ENCODE results near the gene TNIK.

TNIK gene

DNA sequence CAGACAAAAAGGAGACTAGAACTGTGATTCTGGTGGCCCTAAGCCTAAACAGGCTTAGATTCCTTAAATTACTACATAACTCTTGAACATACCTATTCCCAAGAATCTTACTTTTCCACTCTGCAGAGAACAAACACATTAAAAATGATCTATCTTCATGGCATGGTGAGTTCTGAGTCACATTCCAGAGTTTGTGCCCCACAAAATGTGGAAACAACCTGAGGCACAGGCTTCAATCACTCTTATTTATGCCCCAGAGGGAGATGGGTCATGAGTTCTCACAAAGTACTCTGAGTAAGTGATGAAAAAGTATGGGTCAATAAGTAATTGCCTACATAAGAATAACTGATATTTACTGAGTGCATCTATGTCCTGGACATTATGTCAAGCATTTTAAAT lies 296.1 kb downstream of the TNIK start:
- DNase-seq (ENCODE audit: low read depth in 2 of 2): no peak

DNA sequence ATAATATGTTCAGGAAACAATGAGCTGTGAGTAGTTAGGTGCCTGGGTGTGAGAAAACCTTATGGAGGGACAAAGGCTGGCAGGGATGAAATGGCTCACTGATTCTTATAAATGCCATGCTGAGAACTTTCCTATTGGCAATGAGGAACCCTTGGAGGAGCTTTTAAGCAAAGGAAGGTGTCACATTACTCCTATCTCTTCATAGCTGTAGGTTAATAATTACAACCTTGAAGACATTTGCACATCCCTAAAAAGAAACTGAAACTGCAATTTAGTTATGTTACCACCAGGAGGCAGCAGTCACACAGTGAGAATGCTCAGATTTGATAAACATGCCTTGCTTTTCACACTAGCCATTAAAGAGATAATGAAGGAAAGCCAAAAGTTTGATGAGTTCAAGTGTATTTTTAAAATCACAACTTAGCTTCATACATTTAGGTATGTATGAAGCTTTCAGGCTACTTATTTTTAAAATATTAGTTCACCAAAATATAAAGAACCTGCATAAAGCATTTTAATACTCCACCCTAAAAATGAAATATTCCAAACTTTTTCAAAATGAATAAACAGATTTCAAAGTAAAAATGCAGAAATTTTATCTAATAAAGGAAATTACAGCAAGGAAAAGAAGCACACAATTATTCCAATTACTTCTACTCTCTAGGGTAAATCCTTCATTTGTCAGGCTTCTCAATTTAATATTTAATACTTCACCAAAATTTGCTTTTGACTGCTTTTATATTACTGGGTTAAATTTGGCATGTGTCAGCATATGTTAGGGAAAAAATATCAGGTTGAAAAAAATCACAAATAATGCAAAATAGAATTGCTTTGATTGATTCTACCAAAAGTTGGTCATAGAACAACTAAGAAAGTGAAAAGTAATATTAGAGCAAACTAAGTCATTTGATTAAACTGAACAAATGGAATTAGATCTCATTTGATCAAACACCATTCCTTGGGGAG lies 296.8 kb downstream of the TNIK start:
- peak in 1 of 2 donors; percentile 13 for DNase-seq (ENCODE audit: low read depth in 2 of 2)

DNA sequence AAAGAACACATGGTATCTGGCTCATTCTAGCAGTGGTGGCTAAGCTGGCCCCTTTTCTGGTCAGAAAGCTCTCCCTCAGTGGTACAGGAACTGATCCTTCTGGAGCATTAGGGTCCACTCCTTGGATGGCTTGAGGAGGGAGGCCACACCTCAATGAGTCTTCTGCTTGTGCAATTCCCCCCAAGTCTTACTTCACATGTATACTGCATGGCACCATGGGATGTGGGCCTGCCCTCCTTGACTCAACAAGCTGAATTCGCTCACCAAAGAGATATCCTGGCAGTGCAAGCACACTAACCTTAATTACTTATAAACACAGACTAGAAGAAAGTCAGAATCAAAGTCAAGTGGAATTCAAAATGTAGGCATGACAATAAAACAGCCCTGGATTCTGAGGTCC lies 299.9 kb downstream of the TNIK start:
- no peak for DNase-seq (ENCODE audit: low read depth in 2 of 2)

DNA sequence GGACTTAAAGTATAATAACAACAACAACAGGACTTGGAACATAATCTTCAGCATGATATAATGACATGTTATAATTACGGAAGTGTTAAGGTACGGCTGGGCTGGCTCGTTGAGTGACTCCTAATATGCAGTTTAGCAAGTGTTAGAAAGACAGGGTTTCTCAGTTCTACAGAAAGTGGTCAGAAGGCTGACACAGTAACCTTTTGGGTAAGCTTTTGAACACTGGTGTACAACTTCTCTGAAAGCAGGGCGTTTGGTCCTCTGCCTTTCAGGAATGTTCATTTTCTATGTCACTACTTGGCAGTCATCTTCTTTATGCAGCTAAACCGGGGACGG lies 300.4 kb downstream of the TNIK start:
- DNase-seq (ENCODE audit: low read depth in 2 of 2): no peak

DNA sequence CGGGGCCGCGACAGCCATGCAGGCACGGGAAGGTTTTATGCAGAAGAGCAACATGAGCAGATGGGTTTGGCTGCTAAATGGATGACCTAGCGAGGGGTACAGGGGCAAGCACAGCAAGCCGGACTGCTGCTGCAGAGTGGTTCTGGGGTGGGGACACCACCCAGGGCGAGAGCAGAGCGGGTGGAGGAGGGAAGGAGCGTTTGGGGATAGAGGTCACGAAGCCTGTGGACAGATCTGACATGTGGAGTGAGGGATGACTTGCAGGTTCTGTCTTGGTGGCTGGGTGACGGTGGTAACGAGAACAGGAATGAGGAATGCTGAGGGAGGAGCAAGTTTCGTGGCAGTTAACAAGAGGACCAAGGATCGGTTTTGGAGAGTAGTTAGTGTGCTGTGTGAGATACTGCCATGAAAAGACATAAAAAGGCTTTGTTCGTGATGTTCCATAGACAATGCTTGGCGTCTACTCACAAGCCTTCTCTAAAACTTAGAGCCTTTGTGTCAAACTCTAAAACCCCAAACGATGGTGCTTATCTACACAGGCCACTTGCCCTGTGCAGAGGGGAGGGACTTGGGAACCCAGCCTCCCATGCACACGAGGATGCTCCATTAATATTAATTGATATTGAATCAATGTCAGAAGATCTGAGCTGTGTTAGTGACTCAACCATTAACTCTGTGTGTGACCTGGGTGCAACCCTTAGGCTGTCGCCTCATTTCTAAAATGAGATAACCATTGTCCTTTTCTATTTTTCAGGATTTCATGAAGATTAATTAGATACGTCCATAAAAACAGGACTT lies 301.0 kb downstream of the TNIK start:
- DNase-seq (ENCODE audit: low read depth in 2 of 2): no peak

DNA sequence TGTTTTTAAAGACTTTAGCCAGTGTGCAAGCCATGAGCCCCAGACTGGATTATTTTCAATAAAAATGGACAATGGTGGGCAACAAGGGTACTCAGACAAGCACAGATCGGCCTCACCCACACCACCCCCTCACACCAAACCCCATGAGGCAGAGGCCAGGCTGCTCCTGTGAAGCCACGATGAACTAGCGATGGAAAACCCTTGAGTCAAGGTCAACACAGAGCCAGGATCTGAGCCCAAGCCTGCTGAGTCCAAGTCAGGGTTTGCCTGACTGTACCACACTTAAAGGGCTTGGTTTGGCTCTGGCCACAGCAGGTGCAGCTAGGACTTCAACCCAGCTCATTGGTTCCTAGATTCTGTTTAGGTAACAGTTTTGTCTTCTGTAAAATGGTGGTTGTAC lies 302.2 kb downstream of the TNIK start:
- no peak for DNase-seq (ENCODE audit: low read depth in 2 of 2)

DNA sequence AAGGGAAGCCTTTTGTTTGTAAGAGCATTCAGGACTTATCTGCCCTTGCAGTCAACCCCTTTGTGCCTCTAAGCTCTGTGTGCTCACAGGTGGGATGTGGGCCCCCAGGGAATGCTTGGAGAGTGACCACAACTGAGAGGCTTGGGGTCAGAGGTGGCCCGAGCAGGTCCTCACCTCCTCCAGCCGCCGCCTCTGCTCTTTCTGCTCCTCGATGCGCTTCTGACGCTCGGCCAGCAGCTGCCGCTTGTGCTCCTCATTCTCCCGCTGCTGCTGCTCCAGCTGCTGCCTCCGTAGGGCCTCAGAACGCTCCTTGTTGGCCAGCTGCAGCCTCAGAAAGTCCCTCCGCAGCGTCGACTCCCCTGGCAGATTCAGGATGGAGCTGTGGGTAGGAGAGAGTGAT lies 302.9 kb downstream of the TNIK start:
- no peak for DNase-seq (ENCODE audit: low read depth in 2 of 2)

DNA sequence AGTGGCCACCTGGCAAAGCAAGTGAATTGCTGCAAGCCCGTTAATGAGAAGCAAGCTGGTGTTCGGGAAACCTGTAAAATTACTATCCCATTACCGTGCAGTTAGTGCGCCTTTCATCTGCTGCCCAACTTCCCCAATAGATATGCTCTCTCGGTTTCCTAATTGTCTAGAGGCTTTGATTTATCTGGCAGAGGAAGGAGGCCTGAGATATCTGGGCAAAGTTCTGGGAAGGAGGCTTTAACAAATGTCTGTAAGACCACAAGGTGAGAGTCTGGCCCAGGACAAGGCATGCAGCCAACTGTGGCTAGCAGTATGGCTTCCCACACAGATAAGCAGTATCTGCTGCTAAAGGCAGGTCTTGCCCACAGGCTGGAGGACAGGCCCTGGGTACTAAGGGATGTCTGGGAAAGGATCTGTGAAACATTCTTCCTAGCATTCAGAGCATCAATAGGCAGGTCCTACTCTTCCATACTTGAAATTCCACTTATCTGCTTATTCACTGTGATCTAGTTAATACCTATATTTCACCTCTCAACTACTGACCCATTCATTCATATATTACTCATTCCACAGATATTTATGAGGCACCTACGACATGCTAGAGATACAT lies 303.7 kb downstream of the TNIK start:
- no peak for DNase-seq (ENCODE audit: low read depth in 2 of 2)

DNA sequence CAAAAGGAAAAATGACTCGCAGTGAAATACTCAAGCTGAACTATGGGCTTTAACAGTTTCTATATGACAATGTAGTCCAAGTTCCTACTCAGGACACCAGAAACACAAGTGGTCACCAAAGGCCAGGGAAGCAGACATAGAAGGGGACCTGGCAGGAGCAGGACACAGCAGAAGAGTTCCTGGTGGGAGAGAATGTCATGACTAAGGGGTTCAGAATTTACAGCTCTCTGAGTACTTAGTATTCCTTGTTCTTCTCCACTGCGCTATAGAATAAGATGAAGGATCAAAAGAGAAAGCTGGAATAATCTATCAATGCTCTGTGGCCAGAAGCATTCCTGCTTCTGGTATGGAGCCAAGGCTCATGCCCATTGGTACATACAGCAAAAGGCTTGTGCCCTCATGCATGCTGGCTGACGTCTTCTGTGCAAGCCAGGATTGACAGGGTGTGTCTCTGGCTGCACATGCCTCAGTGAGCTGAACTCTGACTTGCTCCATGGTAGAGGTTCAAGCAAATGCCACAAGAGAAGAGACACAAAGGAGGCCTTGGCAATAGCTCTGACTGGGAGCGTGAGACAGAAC lies 305.0 kb downstream of the TNIK start:
- DNase-seq (ENCODE audit: low read depth in 2 of 2): no peak

DNA sequence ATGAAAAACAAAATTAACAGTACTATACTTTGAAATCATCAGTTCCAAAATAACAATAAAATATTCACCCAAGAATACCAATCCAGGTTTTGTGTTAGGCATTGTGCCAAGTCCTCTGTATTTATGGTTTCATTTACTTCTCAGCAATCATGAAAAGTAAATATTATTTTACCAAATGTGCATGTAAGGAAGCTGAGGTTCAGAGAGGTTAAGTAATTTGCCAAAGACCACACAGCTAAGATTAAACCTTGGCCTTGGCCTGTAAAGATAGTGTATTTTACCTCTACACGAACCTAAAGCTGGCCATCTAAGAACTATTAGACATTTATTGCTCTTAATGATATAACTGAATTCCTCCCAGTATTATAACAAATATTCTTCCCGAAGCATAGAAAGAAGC lies 309.3 kb downstream of the TNIK start:
- no peak for DNase-seq (ENCODE audit: low read depth in 2 of 2)

DNA sequence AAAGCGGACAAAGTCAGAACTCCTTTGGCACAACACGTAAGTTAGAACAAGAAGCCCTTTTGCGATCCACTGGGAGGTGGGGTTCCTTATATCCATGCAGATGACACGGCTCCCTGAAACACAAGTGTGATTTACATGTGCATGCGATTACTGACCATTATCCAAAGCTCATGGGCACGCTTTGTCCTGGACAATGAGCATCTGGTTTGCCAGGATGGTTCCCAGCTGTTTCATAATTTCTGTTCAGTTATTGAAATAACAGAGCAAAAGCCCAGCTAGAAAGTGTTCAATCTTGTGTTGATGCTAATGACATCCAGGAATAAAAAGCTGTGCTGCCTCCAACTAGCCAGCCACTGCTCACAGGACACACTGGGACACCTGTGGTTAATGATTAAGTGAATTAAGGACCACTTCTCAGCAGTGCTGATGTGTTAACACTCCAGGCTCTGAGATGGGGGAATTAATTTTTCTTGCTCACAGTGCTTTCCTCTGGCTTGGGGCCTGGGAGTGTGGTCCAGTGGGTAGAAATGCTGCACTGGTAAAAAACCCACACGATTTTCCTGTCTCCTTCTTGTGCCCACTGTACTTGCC lies 310.6 kb downstream of the TNIK start:
- no peak for DNase-seq (ENCODE audit: low read depth in 2 of 2)

DNA sequence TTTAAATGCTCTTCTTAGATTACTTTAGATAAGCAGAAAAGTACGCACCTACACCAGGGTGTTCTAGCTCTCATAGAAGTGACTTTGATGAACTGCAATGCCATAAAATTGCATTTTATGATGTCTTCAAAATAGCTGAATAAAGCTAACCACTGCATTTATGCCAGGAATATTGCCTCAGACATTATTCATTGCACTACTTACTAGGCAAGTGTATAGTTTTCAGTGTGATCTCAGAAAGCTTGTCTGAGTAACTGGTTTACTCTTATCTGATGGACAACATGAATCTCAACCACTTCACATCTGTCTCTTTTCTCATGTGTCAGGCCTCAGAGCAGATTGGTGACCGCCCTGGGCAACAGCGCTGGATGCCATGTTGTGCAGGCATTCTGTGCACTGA lies 314.4 kb downstream of the TNIK start:
- no peak for DNase-seq (ENCODE audit: low read depth in 2 of 2)

DNA sequence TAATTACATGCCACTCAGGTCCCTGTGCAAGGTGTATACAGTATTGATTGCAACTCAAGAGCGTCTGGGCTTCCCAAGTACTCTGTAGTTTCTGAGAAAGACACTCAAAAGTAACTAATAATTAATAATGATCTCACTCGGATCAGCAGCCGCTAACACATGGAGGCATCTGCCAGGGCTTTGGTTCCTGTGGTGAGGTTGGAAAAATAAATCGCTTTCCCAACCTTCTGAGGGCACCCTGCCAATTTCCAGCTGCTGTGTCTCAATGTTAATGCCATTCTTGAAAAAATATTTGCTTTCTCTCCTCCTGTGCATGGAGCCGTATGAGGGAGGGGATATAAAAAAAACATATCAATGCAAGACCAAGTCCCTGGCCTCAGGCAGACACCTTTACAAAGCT lies 317.2 kb downstream of the TNIK start:
- DNase-seq (ENCODE audit: low read depth in 2 of 2): no peak

DNA sequence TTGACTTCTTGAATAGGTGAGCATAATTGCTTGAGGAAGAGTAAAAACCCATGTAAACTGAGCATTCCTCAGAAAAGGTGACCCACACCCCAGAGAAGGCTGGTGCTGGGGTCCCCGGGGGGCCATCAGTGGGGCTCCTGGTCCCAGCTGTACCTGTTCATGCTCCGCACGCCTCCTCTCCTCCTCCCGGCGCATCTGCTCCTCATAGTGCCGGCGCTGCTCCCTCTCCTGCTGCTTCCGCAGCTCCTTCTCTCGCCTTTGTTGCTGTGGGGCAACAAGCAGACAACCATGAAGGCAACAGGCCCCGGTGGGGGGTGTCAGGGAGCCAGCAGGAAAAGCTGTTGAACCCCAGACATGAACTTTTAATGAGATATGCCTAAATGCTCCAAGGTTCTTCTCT lies 320.0 kb downstream of the TNIK start:
- no peak for DNase-seq (ENCODE audit: low read depth in 2 of 2)

DNA sequence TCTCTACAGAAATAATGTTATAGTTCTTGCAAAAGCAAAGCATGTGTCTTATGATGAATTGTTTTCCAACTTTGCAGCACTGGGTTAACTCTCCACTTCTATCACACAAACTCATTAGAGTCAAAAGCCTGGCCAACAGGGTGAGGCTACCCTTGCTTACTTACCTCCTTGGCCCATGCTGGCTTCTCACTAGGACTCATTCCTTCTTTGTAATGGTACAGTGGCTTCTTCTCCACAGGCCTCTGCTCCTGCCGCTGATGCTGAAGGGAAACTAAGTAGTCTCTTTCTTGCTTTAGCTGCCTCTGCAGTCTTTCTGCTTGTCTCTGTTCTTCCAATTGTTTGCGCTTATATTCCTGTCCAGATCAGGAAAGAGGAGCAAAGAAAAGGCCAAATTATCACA lies 322.2 kb downstream of the TNIK start:
- no peak for DNase-seq (ENCODE audit: low read depth in 2 of 2)

DNA sequence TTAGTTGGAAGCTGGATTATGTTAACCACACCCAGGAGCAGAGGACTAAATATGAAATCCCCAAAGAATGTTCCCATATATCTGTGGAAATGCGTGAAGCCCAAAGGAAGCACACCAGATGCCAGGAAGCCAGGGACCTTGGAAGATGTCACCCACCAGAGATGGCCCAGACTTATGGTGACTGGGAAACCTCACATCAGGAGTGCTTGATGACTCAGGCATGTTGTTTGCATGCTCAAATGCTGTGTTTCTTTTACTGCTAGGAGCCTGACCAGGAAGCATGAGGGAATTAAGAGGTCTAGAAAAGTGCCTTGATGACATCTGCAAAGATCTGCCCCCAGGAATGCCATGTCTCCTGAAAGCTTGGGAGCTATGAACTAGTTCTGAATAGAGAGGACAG lies 324.7 kb downstream of the TNIK start:
- no peak for DNase-seq (ENCODE audit: low read depth in 2 of 2)

DNA sequence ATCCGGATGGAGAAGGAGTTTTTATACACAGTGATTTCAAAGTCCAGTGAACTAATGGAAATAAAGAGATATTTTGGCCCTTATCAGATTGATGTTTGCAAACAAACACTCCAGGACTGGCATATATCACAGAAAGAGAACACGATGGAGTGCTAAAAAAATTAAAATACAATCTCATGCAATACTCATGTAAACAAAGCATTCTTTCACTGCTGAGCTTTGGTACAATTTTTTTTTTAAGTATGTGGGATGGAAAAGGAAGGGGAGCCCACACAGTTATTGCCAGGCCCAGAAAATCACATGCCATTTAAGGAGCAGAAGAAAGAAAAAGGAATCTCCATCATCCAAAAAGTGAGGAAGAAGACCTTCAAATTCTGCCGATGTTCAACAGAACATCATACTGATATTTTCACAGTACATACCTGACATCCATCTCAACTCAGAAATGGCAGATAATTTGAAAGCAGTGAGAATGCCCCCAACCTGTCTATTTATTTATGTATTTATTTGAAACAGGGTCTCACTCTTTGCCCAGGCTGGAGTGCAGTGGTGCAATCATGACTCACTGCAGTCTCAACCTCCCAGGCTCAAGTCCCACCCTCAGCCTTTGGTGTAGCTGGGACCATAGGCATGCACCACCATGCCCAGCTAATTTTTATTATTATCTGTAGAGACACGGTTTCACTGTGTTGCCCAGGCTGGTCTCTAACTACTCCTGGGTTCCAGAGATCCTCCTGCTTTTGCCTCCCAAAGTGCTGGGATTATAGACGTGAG lies 326.2 kb downstream of the TNIK start:
- no peak for DNase-seq (ENCODE audit: low read depth in 2 of 2)

DNA sequence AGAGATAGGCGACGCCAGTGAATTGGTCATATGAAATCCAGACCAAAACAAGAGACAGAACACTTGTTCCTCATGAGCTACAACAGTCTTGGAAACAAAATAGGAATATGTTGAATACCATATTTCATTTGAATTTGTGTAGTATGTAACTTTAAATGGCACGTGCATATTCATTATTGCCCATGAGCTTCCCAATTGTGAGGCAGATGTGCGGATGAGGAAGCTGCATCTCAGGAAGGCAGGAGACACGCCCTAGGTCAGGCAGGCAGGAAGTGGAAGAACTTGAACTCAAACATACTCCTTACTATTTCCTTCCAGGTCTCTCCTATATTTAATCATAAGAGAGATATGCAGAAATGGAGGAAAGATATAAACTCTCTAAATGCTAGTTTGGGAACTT lies 326.9 kb downstream of the TNIK start:
- DNase-seq (ENCODE audit: low read depth in 2 of 2): no peak

DNA sequence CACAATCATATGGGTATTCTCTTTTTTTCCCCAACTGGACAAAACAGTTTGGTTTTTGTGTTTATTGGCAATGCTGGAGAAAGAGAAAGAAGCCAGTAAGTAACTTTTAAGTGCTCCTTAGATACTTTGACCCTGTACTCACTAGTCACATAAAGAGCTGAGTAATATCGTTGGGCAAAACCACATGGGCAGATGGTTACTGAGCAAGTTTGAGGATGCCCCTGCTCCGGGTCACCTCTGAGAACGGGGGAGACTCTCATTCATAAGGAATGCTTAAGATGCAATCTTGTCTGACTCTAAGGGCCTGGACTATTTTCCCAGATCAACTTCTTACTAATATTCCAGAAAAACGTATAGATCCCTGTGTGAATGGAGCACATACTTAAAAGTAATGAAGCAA lies 327.3 kb downstream of the TNIK start:
- DNase-seq (ENCODE audit: low read depth in 2 of 2): no peak

DNA sequence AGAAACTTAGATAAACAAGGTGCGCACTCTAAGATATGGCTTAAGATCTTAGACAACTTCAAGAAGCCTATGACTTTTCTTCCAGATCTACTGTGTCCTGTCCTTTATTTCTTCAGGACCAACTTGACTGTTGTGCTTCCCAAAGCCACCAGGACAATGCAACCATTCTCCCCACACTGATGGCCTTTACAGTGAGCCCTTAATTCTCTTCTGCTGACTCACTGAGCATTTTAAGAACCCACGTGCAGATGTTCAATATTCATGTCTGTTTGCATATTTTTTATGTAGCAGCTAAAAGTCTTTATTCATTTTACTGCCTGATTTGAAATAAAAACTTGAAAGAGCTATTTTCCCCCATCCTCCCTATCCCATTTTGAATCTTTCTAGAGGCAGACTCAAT lies 330.4 kb downstream of the TNIK start:
- DNase-seq (ENCODE audit: low read depth in 2 of 2): no peak

DNA sequence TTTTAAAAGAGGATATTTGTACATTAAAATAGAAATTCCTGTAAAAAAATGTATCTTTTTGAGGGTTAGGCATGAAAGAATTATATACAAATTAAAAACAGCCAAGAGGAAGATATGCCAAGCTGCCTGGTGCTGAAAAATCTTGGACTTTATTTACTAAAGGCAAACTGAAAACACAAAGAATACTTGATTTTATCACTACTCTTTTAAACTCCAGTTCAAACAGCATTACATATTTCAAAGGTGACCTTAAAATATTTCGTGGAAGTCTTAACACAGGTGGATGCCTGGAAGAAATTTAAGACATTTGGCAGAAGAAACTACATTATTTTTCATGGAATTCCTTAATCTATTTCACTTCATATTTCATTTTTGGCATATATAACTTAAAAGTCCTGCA lies 332.6 kb downstream of the TNIK start:
- DNase-seq (ENCODE audit: low read depth in 2 of 2): no peak

All from activated CD4-positive, alpha-beta T cell treated with anti-CD3 and anti-CD28 coated beads for 24 hours (primary cell).